CD4-positive, alpha-beta memory T cell (primary cell): Measurements from ENCODE around the gene KRI1. TPM values are rescaled to one million over a fixed set of nuclear protein-coding genes. Genes with fewer than 3 reads are reported as not detected.

ENCODE experiments used
- CTCF ChIA-PET: fragments of 350-600 bp; sonication (Branson Sonifier 250); formaldehyde crosslinking; loops from one replicate; lab custom pipeline; 2021; ENCODE audit warnings: inconsistent platforms; ENCODE audit not compliant: partially characterized antibody; lab: Charles Lee
- POLR2A ChIA-PET: fragments of 350-600 bp; sonication (Branson Sonifier 250); formaldehyde crosslinking; loops from one replicate; lab custom pipeline; 2021; ENCODE audit not compliant: partially characterized antibody; lab: Charles Lee
- DNase-seq, 5 donors: peaks; one replicate each; pipeline versions ENCODE4 v3.0.0 to v3.0.0-alpha.2; 2020 to 2022; ENCODE audit warnings: mixed read lengths in 1 of 5
- H3K27ac ChIP-seq: one replicate; pipeline ENCODE4 v1.7.0; 2013; ENCODE audit warnings: low read depth, low read length
- H3K27me3 ChIP-seq: 2 replicates; pipeline ENCODE4 v1.7.0; 2013; ENCODE audit warnings: mild to moderate bottlenecking, low read length, moderate library complexity; ENCODE audit not compliant: insufficient read depth
- H3K36me3 ChIP-seq: 2 replicates; pipeline ENCODE4 v1.7.0; 2013; ENCODE audit warnings: mild to moderate bottlenecking, low read length, moderate library complexity; ENCODE audit not compliant: insufficient read depth
- H3K4me1 ChIP-seq: 2 replicates; pipeline ENCODE4 v1.7.0; 2013; ENCODE audit warnings: mild to moderate bottlenecking, low read length, moderate library complexity; ENCODE audit not compliant: insufficient read depth
- H3K4me3 ChIP-seq, 2 donors: one replicate each; pipeline ENCODE4 v1.7.0; 2013; ENCODE audit warnings: low read length in 2 of 2, mild to moderate bottlenecking in 1 of 2
- H3K9me3 ChIP-seq, 2 donors: one replicate each; pipeline ENCODE4 v1.7.0; 2013; ENCODE audit warnings: low read length in 2 of 2, control low read depth in 1 of 2; ENCODE audit not compliant: control insufficient read depth in 1 of 2
- H3K27ac Mint-ChIP-seq, 7 donors: one replicate each; pipeline ENCODE4 v1.8.0; 2020 to 2021; ENCODE audit warnings: mixed read lengths in 7 of 7, mild to moderate bottlenecking in 6 of 7, inconsistent platforms in 3 of 7, moderate library complexity in 3 of 7
- H3K27me3 Mint-ChIP-seq, 2 donors: one replicate each; pipeline ENCODE4 v1.8.0; 2020 to 2021; ENCODE audit warnings: mixed read lengths in 2 of 2
- H3K36me3 Mint-ChIP-seq, 2 donors: one replicate each; pipeline ENCODE4 v1.8.0; 2020 to 2021; ENCODE audit warnings: mixed read lengths in 2 of 2, inconsistent platforms in 1 of 2, mild to moderate bottlenecking in 1 of 2
- H3K4me1 Mint-ChIP-seq, 4 donors: one replicate each; pipeline ENCODE4 v1.8.0; 2020 to 2021; ENCODE audit warnings: mixed read lengths in 4 of 4, mild to moderate bottlenecking in 1 of 4
- H3K4me3 Mint-ChIP-seq, 8 donors: one replicate each; pipeline ENCODE4 v1.8.0; 2020 to 2021; ENCODE audit warnings: mixed read lengths in 8 of 8, mild to moderate bottlenecking in 7 of 8, moderate library complexity in 6 of 8, inconsistent platforms in 3 of 8
- H3K9me3 Mint-ChIP-seq, 8 donors: one replicate each; pipeline ENCODE4 v1.8.0; 2020 to 2021; ENCODE audit warnings: mixed read lengths in 8 of 8, mild to moderate bottlenecking in 5 of 8, inconsistent platforms in 3 of 8, moderate library complexity in 1 of 8
- intact Hi-C: fragments of 100-400 bp; cut with micrococcal nuclease; formaldehyde crosslinking; loops from one replicate; pipeline ENCODE4 v1.15.1; 2023
- polyA plus RNA-seq, 2 donors: library from polyadenylated mRNA; unstranded; fragments of 300-500 nt; fragmentation: Illumina TruSeq; gene quantifications; one replicate each; pipeline ENCODE4 v1.2.3, GENCODE V29; 2021
- total RNA-seq, 2 experiments: library from RNA; stranded (reverse); gene quantifications; one replicate each; pipeline ENCODE4 v1.2.3, GENCODE V29; 2021

KRI1 gene
- total and polyA plus RNA-seq, 4 experiments from 2014 or later: 3.2 to 73.0 (median 54.5) TPM

DNA sequence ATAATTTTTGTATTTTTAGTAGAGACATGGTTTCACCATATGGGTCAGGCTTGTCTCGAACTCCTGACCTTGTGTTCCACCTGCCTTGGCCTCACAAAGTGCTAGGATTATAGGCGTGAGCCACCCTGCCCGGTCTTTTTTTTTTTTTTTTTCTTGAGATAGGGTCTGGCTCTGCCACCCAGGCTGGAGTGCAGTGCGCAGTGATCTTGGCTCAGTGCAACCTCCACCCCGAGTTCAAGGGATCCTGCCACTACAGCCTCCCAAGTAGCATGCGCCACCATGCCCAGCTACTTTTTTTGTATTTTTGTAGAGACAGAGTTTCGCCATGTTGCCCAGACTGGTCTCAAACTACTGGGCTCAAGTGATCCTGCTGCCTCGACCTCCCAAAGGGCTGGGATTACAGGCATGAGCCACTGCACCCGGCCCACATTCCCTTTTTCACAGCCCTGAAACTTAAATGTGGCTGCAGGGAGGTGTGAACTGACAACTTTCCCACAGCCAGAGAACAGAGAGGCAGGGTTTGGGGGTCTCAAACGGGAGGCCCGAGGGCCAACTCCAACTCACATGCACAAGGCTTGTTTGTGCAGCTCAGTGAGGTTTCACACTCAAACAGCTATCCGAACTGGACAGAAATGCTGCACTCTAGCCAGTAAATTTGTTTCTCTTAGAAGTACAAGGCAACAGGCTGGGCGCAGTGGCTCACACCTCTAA is 44.2 kb downstream of the KRI1 start:
- peaks cover 18 to 19% of the 10 kb centered on the region in 2 donors for H3K27me3 Mint-ChIP-seq
- H3K27ac ChIP-seq: no peak overlapping the region
- no peak for DNase-seq

GRCh38 chr19:10520652-10521318 is 45.0 kb downstream of the KRI1 start:
- Histone ChIP-seq H3K4me1 (peaks cover 30% of the 10 kb centered on the region), H3K9me3 (no peaks in the 10 kb centered on the region), H3K36me3 (no peaks in the 10 kb centered on the region), H3K27ac (no peak overlapping the region), H3K4me3 (no peak overlapping the region), H3K27me3 (peaks cover 18% of the 10 kb centered on the region)
- Mint-ChIP-seq H3K4me1 (peaks cover 14 to 33% (median 23%) of the 10 kb centered on the region in 4 donors), H3K4me3 (no peak overlapping the region), H3K9me3 (no peaks in the 10 kb centered on the region), H3K27me3 (peaks cover 24% of the 10 kb centered on the region in 2 donors), H3K27ac (no peak overlapping the region), H3K36me3 (no peaks in the 10 kb centered on the region)
- CTCF ChIA-PET: interaction anchor here (2.1 kb wide), 1 partner anchor 11 kb away, joined by 7 read pairs; no protein-coding TSS in a partner anchor
- POLR2A ChIA-PET: interaction anchor here (0.6 kb wide), 1 partner anchor 64 kb away, joined by 3 read pairs; no protein-coding TSS in a partner anchor
- intact Hi-C loops: no loop called here
- DNase-seq: no peak

More for the DNA sequence above, 44.2 kb downstream of the KRI1 start:
- CTCF ChIA-PET: interaction anchor here (0.5 to 1.6 kb wide), 3 partner anchors 13 to 178 kb away, joined by 3 to 7 read pairs (median 4); no protein-coding TSS in a partner anchor
- Mint-ChIP-seq H3K9me3 (no peaks in the 10 kb centered on the region), H3K4me3 (no peak overlapping the region), H3K4me1 (peaks cover 13 to 24% (median 19%) of the 10 kb centered on the region in 4 donors), H3K27ac (no peak overlapping the region), H3K36me3 (no peaks in the 10 kb centered on the region)
- intact Hi-C loops: no loop called here
- Histone ChIP-seq H3K9me3 (no peaks in the 10 kb centered on the region), H3K36me3 (no peaks in the 10 kb centered on the region), H3K4me1 (peaks cover 29% of the 10 kb centered on the region), H3K4me3 (no peak overlapping the region), H3K27me3 (peaks cover 16% of the 10 kb centered on the region)
- POLR2A ChIA-PET: no interaction called here

GRCh38 chr19:10519421-10519820 is 46.4 kb downstream of the KRI1 start:
- H3K4me3 Mint-ChIP-seq: peak overlapping the region in 7 of 8 donors; percentile 49 to 83 (median 78)
- no peaks in the 10 kb centered on the region for H3K36me3 ChIP-seq
- peaks cover 32 to 33% of the 10 kb centered on the region in 2 donors for H3K27me3 Mint-ChIP-seq
- intact Hi-C loops: no loop called here
- H3K4me1 Mint-ChIP-seq: peaks cover 14 to 36% (median 25%) of the 10 kb centered on the region in 4 donors
- peak overlapping the region in 5 of 7 donors; percentile 3 to 77 (median 63) for H3K27ac Mint-ChIP-seq
- no peak overlapping the region for H3K27ac ChIP-seq
- H3K9me3 Mint-ChIP-seq: no peaks in the 10 kb centered on the region
- H3K36me3 Mint-ChIP-seq: no peaks in the 10 kb centered on the region
- H3K4me3 ChIP-seq: no peak overlapping the region
- peaks cover 35% of the 10 kb centered on the region for H3K4me1 ChIP-seq
- no peak for DNase-seq
- H3K9me3 ChIP-seq: no peaks in the 10 kb centered on the region
- peaks cover 26% of the 10 kb centered on the region for H3K27me3 ChIP-seq
- ChIA-PET POLR2A (no interaction called here), CTCF (interaction anchor here (2.1 to 2.6 kb wide), 2 partner anchors 9 to 53 kb away, joined by 7 to 9 read pairs; no protein-coding TSS in a partner anchor)

DNA sequence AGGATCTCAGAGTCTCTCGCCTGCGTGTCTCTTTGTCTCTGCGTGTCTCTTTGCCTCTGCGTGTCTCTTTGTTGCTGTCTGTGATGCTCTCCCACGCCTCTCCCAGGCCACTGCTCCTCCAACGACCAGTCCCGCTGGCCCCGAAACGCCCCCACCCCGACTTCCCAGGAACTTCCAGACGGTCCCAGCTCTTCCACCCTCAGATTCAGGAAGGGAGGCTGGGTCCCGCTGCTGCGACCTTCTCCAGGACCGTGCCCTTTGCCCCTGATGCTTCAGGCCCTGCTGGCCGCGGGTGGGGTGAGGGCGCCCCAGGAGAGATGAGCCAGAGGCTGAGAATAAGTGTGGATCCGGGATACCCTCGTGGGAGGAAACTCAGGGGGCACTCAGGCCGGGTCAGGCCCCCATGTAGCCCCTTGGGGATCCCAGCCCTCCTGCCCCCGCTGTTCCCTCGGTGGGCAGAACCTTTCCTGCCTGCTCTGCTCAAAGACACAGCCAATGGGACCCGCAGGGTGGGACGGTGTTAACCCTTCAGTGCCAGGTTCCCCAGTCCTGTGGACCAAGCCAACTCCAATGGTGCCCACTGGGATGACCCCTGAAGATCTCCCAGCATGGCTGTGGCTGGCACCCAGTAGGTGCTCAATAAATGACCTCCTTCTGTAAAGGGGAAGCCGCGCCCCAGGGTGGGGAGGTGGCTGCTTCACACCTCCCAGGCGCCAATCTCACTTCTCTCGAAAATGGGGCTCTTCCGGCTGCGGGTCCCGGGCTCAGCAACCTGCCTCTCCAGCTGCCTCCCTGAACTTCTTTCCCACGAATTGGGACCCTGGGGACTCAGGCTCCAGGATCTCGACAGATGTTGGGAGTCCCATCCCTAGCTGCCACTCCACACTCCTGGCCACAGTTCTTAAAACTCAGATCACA is 47.1 kb downstream of the KRI1 start:
- Mint-ChIP-seq H3K27ac (peak overlapping the region in 5 of 7 donors; percentile 63 to 92 (median 74)), H3K27me3 (peaks cover 33 to 34% of the 10 kb centered on the region in 2 donors), H3K4me3 (peak overlapping the region; percentile 49 to 85 (median 82)), H3K9me3 (no peaks in the 10 kb centered on the region), H3K36me3 (no peaks in the 10 kb centered on the region), H3K4me1 (peaks cover 15 to 43% (median 25%) of the 10 kb centered on the region in 4 donors)
- Histone ChIP-seq H3K4me1 (peaks cover 40% of the 10 kb centered on the region), H3K36me3 (no peaks in the 10 kb centered on the region), H3K4me3 (no peak overlapping the region), H3K9me3 (no peaks in the 10 kb centered on the region), H3K27me3 (peaks cover 31% of the 10 kb centered on the region), H3K27ac (no peak overlapping the region)
- ChIA-PET CTCF (interaction anchor here (0.7 to 2.6 kb wide), 4 partner anchors 8 to 106 kb away, joined by 3 to 9 read pairs (median 6); no protein-coding TSS in a partner anchor), POLR2A (no interaction called here)
- intact Hi-C loops: no loop called here
- no peak for DNase-seq

DNA sequence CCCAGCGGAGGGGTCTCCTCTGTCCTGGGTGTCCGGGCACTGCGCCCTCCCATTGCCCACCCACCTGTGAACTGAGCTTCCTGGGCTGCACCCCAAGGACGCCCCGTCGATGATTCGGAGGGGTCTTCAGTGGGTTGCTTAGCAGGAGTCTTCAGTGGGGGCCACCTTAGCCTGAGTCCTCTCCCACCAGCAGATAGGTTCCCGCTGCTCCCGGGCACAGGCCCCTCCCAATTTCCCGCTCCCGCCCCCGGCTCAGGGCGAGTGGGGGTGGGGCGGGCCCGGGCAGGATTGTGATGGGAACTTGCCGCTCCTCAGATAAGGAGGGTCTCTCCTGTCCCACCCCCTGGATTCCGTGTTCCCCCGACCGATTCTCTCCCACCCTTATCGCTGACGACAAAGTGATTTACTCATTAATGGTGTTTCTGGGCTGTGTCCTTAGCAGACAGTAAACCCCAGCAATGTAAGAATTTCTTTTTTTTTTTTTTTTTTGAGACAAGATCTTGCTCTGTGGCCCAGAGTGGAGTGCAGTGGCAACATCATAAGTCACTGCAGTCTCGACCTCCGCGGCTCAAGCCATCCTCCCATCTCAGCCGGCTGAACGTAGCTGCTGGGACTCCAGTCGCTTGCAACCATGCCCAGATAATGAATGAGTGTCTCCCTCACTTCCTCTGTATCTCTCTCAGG is 47.9 kb downstream of the KRI1 start:
- Histone ChIP-seq H3K27ac (no peak overlapping the region), H3K9me3 (no peaks in the 10 kb centered on the region), H3K4me3 (peak overlapping the region; percentile 24 to 28), H3K4me1 (peaks cover 40% of the 10 kb centered on the region), H3K36me3 (no peaks in the 10 kb centered on the region), H3K27me3 (peaks cover 38% of the 10 kb centered on the region)
- CTCF ChIA-PET: interaction anchor here (0.7 to 2.6 kb wide), 4 partner anchors 10 to 105 kb away, joined by 3 to 9 read pairs (median 4); no protein-coding TSS in a partner anchor
- Mint-ChIP-seq H3K27ac (peak overlapping the region in 4 of 7 donors; percentile 11 to 92 (median 69)), H3K4me3 (peak overlapping the region; percentile 49 to 85 (median 79)), H3K9me3 (no peaks in the 10 kb centered on the region), H3K36me3 (peaks cover 0 to 2% of the 10 kb centered on the region in 2 donors), H3K4me1 (peaks cover 18 to 51% (median 31%) of the 10 kb centered on the region in 4 donors), H3K27me3 (peaks cover 40 to 41% of the 10 kb centered on the region in 2 donors)
- intact Hi-C loops: no loop called here
- POLR2A ChIA-PET: interaction anchor here (1.0 to 1.6 kb wide), 3 partner anchors 35 to 86 kb away, joined by 3 to 4 read pairs (median 3); partner anchors contain the start of gene KRI1
- peak in 2 of 5 donors; percentile 13 to 55 for DNase-seq

- Mint-ChIP-seq H3K4me3 (peak within 1 kb of the TSS; percentile 49 to 85 (median 81)), H3K4me1 (peaks cover 18 to 51% (median 32%) of the 10 kb centered on the region in 4 donors), H3K27ac (peak within 1 kb of the TSS in 6 of 7 donors; percentile 11 to 92 (median 53)), H3K27me3 (peaks cover 41 to 42% of the 10 kb centered on the region in 2 donors), H3K9me3 (no peaks in the 10 kb centered on the region), H3K36me3 (peaks cover 0 to 2% of the 10 kb centered on the region in 2 donors)
- Histone ChIP-seq H3K4me3 (peak within 1 kb of the TSS; percentile 24 to 28), H3K9me3 (no peaks in the 10 kb centered on the region), H3K27ac (peak within 1 kb of the TSS; percentile 21), H3K4me1 (peaks cover 40% of the 10 kb centered on the region), H3K27me3 (peaks cover 38% of the 10 kb centered on the region), H3K36me3 (no peaks in the 10 kb centered on the region)
- POLR2A ChIA-PET: interaction anchor here (0.7 to 1.6 kb wide), 4 partner anchors 36 to 87 kb away, joined by 3 to 4 read pairs (median 4); partner anchors contain the start of gene KRI1
- CTCF ChIA-PET: interaction anchor here (0.6 to 2.6 kb wide), 4 partner anchors 9 to 55 kb away, joined by 3 to 9 read pairs (median 4); no protein-coding TSS in a partner anchor
- no peak for DNase-seq
- intact Hi-C loops: no loop called here
Observed at GRCh38 chr19:10517361-10517759, 48.5 kb downstream of the KRI1 start, which contains the start of gene S1PR5. Gene S1PR5 (minus strand): TSS chr19:10517447. CDS start chr19:10515011, 2,436 bp downstream.
